Muscle layer of duodenum (tissue), 2 donors: ENCODE measurements around the gene HASPIN.
A peak's percentile ranks its signal among the peaks of the same experiment; 100 is the strongest.
"Not testable (repeated sequence)": the region's sequence is repeated elsewhere in the genome, so short reads cannot be mapped to it uniquely, and the experiment has no call there.

Experiments
- H3K27ac ChIP-seq: one replicate; pipeline ENCODE4 v1.7.0; 2013; ENCODE audit warnings: mild to moderate bottlenecking, low read length
- H3K27me3 ChIP-seq: one replicate; pipeline ENCODE4 v1.7.0; 2013; ENCODE audit warnings: low read depth, mild to moderate bottlenecking, control low read depth, low read length
- H3K36me3 ChIP-seq, 2 donors: one replicate each; pipeline ENCODE4 v1.7.0; 2013; ENCODE audit warnings: low read length in 2 of 2, control low read depth in 1 of 2, mild to moderate bottlenecking in 1 of 2; ENCODE audit not compliant: insufficient read depth in 2 of 2, control insufficient read depth in 1 of 2
- H3K4me1 ChIP-seq, 2 donors: one replicate each; pipeline ENCODE4 v1.7.0; 2013; ENCODE audit warnings: low read length in 2 of 2, mild to moderate bottlenecking in 2 of 2, control low read depth in 1 of 2, moderate library complexity in 1 of 2; ENCODE audit not compliant: insufficient read depth in 2 of 2, control insufficient read depth in 1 of 2
- H3K4me3 ChIP-seq, 2 donors: one replicate each; pipeline ENCODE4 v1.7.0; 2013; ENCODE audit warnings: low read length in 2 of 2, low read depth in 1 of 2, mild to moderate bottlenecking in 1 of 2
- H3K9me3 ChIP-seq, 2 donors: one replicate each; pipeline ENCODE4 v1.7.0; 2013; ENCODE audit warnings: low read length in 2 of 2, control low read depth in 1 of 2, mild to moderate bottlenecking in 1 of 2; ENCODE audit not compliant: control insufficient read depth in 1 of 2
- donor health status: healthy.

HASPIN gene

GRCh38 chr17:3723188-3723555 lies 531 bp upstream of the HASPIN start:
- H3K9me3 ChIP-seq = no peaks in the 10 kb centered on the region
- no peaks in the 10 kb centered on the region for H3K27me3 ChIP-seq
- H3K36me3 ChIP-seq = peaks cover 4 to 10% of the 10 kb centered on the region in 2 donors
- H3K4me1 ChIP-seq = peaks cover 12 to 20% of the 10 kb centered on the region in 2 donors
- H3K27ac ChIP-seq = peak overlapping the region; percentile 92
- peak overlapping the region; percentile 86 to 91 for H3K4me3 ChIP-seq

DNA sequence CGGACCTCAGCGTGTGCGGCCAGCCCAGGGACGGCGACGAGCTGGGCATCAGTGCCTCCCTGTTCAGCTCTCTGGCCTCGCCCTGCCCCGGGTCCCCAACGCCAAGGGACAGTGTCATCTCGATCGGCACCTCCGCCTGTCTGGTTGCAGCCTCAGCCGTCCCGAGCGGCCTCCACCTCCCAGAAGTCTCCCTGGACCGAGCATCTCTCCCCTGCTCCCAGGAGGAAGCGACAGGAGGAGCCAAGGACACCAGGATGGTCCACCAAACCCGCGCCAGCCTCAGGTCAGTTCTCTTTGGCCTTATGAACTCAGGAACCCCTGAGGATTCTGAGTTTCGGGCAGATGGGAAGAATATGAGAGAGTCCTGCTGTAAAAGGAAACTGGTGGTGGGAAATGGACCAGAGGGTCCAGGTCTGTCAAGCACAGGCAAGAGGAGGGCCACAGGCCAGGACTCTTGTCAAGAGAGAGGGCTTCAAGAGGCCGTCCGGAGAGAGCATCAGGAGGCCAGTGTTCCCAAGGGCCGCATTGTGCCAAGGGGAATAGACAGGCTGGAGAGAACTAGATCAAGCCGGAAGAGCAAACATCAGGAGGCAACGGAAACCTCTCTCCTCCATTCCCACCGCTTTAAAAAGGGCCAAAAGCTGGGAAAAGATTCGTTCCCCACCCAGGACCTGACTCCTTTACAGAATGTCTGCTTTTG lies 825 bp downstream of the HASPIN start:
- peaks cover 12 to 18% of the 10 kb centered on the region in 2 donors for H3K4me1 ChIP-seq
- no peaks in the 10 kb centered on the region for H3K9me3 ChIP-seq
- no peaks in the 10 kb centered on the region for H3K27me3 ChIP-seq
- peak overlapping the region; percentile 86 to 91 for H3K4me3 ChIP-seq
- no peaks in the 10 kb centered on the region for H3K36me3 ChIP-seq
- H3K27ac ChIP-seq = no peak overlapping the region

DNA sequence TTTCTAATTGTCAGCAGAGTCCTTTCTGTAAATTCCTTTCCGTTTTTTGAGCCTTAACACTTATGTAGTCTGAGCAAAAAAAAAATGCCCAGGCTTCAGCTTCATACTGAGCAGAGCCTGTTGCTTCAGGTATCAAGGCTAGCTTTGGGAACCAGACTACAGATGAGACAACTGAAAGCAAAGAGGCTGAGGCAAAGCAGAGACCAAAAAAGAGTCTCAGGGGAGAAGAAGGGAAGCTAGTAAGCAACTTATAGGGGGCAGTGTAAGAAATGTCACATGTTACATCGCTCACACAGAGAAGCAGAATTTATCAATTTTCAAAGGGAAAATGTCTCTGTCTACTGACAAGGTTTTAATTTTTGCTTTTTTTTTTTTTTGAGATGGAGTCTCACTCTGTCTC lies 3.3 kb downstream of the HASPIN start:
- no peaks in the 10 kb centered on the region for H3K9me3 ChIP-seq
- H3K4me3 ChIP-seq = no peak overlapping the region
- no peaks in the 10 kb centered on the region for H3K36me3 ChIP-seq
- peaks cover 6 to 18% of the 10 kb centered on the region in 2 donors for H3K4me1 ChIP-seq
- no peak overlapping the region for H3K27ac ChIP-seq
- H3K27me3 ChIP-seq = no peaks in the 10 kb centered on the region

DNA sequence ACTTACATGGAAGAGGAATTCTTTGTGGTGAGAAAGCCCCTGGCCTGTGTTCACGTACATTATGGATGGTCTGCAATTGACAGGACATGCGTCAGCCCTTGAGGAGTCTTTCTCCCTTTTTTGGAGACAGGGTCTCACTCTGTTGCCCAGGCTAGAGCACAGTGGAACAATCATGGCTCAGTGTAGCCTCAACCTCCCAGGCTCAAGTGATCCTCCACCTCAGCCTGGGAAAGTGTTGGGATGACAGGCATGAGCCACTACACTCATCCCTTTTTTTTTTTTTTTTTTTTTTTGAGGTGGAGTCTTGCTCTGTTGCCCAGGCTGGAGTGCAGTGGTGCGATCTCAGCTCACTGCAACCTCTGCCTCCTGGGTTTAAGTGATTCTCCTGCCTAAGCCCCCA lies 4.4 kb downstream of the HASPIN start:
- not testable (repeated sequence) for H3K27ac ChIP-seq, H3K4me1 ChIP-seq, H3K9me3 ChIP-seq

GRCh38 chr17:3729881-3730280 lies 6.2 kb downstream of the HASPIN start:
- Histone ChIP-seq H3K36me3 (no peaks in the 10 kb centered on the region), H3K27ac (no peak overlapping the region), H3K4me1 (no peaks in the 10 kb centered on the region), H3K4me3 (no peak overlapping the region), H3K27me3 (no peaks in the 10 kb centered on the region), H3K9me3 (no peaks in the 10 kb centered on the region)

More for the DNA sequence above, 4.4 kb downstream of the HASPIN start:
- H3K4me3 ChIP-seq, H3K36me3 ChIP-seq, H3K27me3 ChIP-seq: not testable (repeated sequence)

GRCh38 chr17:3730881-3731429 lies 7.3 kb downstream of the HASPIN start:
- Histone ChIP-seq H3K4me1 (no peaks in the 10 kb centered on the region), H3K4me3 (no peak overlapping the region), H3K27ac (no peak overlapping the region), H3K27me3 (no peaks in the 10 kb centered on the region), H3K36me3 (no peaks in the 10 kb centered on the region), H3K9me3 (no peaks in the 10 kb centered on the region)

- H3K36me3 ChIP-seq = no peaks in the 10 kb centered on the region
- H3K27ac ChIP-seq = no peak overlapping the region
These were observed 8.5 kb downstream of the HASPIN start for GRCh38 chr17:3732210-3732621.

GRCh38 chr17:3734911-3735276 lies 11.2 kb downstream of the HASPIN start:
- H3K4me3 ChIP-seq, H3K27ac ChIP-seq, H3K9me3 ChIP-seq, H3K27me3 ChIP-seq, H3K36me3 ChIP-seq: not testable (repeated sequence)
- H3K4me1 ChIP-seq = peaks cover 8 to 13% of the 10 kb centered on the region in 2 donors

More at GRCh38 chr17:3732210-3732621, 8.5 kb downstream of the HASPIN start:
- no peaks in the 10 kb centered on the region for H3K9me3 ChIP-seq
- no peaks in the 10 kb centered on the region for H3K27me3 ChIP-seq
- no peak overlapping the region for H3K4me3 ChIP-seq
- H3K4me1 ChIP-seq = no peaks in the 10 kb centered on the region

GRCh38 chr17:3735515-3735914 lies 11.8 kb downstream of the HASPIN start:
- no peaks in the 10 kb centered on the region for H3K36me3 ChIP-seq

GRCh38 chr17:3738562-3739295 lies 15.0 kb downstream of the HASPIN start:
- H3K27ac ChIP-seq = no peak overlapping the region
- no peaks in the 10 kb centered on the region for H3K9me3 ChIP-seq
- H3K36me3 ChIP-seq = no peaks in the 10 kb centered on the region
- H3K4me3 ChIP-seq = peak overlapping the region in 1 of 2 donors; percentile 49
- no peaks in the 10 kb centered on the region for H3K27me3 ChIP-seq
- peaks cover 8 to 13% of the 10 kb centered on the region in 2 donors for H3K4me1 ChIP-seq

More at GRCh38 chr17:3735515-3735914, 11.8 kb downstream of the HASPIN start:
- no peaks in the 10 kb centered on the region for H3K9me3 ChIP-seq
- H3K27me3 ChIP-seq = no peaks in the 10 kb centered on the region
- peaks cover 8 to 13% of the 10 kb centered on the region in 2 donors for H3K4me1 ChIP-seq
- no peak overlapping the region for H3K27ac ChIP-seq
- no peak overlapping the region for H3K4me3 ChIP-seq

- no peak overlapping the region for H3K4me3 ChIP-seq
- peaks cover 8 to 13% of the 10 kb centered on the region in 2 donors for H3K4me1 ChIP-seq
- no peak overlapping the region for H3K27ac ChIP-seq
These were observed 15.9 kb downstream of the HASPIN start for GRCh38 chr17:3739422-3740124.

More at GRCh38 chr17:3739422-3740124, 15.9 kb downstream of the HASPIN start:
- Histone ChIP-seq H3K9me3 (no peaks in the 10 kb centered on the region), H3K36me3 (no peaks in the 10 kb centered on the region), H3K27me3 (no peaks in the 10 kb centered on the region)
